ENCODE data around the gene PPARG. TPM values are rescaled to one million over a fixed set of nuclear protein-coding genes. Genes with fewer than 3 reads are reported as not detected.

The PPARG gene
- total RNA-seq, 1 experiment from 2014 or later: 71.6 TPM

DNA sequence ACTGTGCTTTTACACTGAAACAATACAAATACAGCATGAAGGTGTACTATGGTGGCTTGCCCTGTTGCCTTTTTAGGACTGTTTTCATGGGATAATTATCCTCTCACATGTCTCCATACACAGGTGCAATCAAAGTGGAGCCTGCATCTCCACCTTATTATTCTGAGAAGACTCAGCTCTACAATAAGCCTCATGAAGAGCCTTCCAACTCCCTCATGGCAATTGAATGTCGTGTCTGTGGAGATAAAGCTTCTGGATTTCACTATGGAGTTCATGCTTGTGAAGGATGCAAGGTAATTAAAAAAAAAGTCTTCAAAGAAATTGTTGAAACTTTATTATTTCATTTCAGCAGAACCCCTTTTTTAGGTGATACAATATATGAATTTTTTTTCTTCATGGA is 92.3 kb downstream of the PPARG start:
- no peak for ATAC-seq
- POLR2A ChIA-PET: no interaction called here

More for the DNA sequence above, 92.3 kb downstream of the PPARG start:
- TF ChIP-seq EZH2phosphoT487 (IDR thresholded peaks at IDR 0.05; ENCODE audit: borderline replicate concordance) (no peak), RAD21 (IDR thresholded peaks at IDR 0.05; ENCODE audit: low read depth) (no peak), CEBPB (IDR thresholded peaks at IDR 0.05; ENCODE audit: low read depth) (no peak), JUND (IDR thresholded peaks at IDR 0.05) (no peak), SRF (IDR thresholded peaks at IDR 0.05; ENCODE audit: low read depth) (no peak), SIN3A (IDR thresholded peaks at IDR 0.05; ENCODE audit: low read depth) (no peak), POLR2AphosphoS5 (IDR thresholded peaks at IDR 0.05; ENCODE audit: low read depth, low read length) (no peak), SP1 (IDR thresholded peaks at IDR 0.05; ENCODE audit: low read depth) (no peak), POLR2A (IDR thresholded peaks at IDR 0.05; ENCODE audit: borderline replicate concordance, extremely low read depth, insufficient read depth, insufficient read length) (no peak), TCF7L2 (IDR thresholded peaks at IDR 0.05; ENCODE audit: borderline replicate concordance, extremely low read depth, insufficient read depth, insufficient read length) (no peak), ZNF274 (IDR thresholded peaks at IDR 0.05; ENCODE audit: low read depth, low read length) (no peak), FOSL1 (IDR thresholded peaks at IDR 0.05; ENCODE audit: low read depth) (no peak), CBX3 (IDR thresholded peaks at IDR 0.05; ENCODE audit: low read depth) (no peak), EZH2 (IDR thresholded peaks at IDR 0.05) (no peak), ELF1 (IDR thresholded peaks at IDR 0.05; ENCODE audit: borderline replicate concordance, low read depth) (no peak)
- TF ChIP-seq, protein P1, sequence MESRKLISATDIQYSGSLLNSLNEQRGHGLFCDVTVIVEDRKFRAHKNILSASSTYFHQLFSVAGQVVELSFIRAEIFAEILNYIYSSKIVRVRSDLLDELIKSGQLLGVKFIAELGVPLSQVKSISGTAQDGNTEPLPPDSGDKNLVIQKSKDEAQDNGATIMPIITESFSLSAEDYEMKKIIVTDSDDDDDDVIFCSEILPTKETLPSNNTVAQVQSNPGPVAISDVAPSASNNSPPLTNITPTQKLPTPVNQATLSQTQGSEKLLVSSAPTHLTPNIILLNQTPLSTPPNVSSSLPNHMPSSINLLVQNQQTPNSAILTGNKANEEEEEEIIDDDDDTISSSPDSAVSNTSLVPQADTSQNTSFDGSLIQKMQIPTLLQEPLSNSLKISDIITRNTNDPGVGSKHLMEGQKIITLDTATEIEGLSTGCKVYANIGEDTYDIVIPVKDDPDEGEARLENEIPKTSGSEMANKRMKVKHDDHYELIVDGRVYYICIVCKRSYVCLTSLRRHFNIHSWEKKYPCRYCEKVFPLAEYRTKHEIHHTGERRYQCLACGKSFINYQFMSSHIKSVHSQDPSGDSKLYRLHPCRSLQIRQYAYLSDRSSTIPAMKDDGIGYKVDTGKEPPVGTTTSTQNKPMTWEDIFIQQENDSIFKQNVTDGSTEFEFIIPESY (IDR thresholded peaks at IDR 0.05; ENCODE audit: extremely low read depth, insufficient replicate concordance, low read length): no peak
- TF ChIP-seq, protein P2, sequence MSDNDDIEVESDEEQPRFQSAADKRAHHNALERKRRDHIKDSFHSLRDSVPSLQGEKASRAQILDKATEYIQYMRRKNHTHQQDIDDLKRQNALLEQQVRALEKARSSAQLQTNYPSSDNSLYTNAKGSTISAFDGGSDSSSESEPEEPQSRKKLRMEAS (IDR thresholded peaks at IDR 0.05): no peak
- TF ChIP-seq, protein P3, sequence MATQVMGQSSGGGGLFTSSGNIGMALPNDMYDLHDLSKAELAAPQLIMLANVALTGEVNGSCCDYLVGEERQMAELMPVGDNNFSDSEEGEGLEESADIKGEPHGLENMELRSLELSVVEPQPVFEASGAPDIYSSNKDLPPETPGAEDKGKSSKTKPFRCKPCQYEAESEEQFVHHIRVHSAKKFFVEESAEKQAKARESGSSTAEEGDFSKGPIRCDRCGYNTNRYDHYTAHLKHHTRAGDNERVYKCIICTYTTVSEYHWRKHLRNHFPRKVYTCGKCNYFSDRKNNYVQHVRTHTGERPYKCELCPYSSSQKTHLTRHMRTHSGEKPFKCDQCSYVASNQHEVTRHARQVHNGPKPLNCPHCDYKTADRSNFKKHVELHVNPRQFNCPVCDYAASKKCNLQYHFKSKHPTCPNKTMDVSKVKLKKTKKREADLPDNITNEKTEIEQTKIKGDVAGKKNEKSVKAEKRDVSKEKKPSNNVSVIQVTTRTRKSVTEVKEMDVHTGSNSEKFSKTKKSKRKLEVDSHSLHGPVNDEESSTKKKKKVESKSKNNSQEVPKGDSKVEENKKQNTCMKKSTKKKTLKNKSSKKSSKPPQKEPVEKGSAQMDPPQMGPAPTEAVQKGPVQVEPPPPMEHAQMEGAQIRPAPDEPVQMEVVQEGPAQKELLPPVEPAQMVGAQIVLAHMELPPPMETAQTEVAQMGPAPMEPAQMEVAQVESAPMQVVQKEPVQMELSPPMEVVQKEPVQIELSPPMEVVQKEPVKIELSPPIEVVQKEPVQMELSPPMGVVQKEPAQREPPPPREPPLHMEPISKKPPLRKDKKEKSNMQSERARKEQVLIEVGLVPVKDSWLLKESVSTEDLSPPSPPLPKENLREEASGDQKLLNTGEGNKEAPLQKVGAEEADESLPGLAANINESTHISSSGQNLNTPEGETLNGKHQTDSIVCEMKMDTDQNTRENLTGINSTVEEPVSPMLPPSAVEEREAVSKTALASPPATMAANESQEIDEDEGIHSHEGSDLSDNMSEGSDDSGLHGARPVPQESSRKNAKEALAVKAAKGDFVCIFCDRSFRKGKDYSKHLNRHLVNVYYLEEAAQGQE (IDR thresholded peaks at IDR 0.05; ENCODE audit: low read depth): no peak
- TF ChIP-seq, protein P4, sequence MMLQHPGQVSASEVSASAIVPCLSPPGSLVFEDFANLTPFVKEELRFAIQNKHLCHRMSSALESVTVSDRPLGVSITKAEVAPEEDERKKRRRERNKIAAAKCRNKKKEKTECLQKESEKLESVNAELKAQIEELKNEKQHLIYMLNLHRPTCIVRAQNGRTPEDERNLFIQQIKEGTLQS (IDR thresholded peaks at IDR 0.05): no peak
- intact Hi-C loops (cut with micrococcal nuclease): no loop called here
- no peaks in the 10 kb centered on the region for H3K9me3 ChIP-seq (ENCODE audit: control insufficient read depth in 1 of 2, insufficient read depth in 1 of 2, low read depth in 1 of 2, low read length in 2 of 2)
- no peaks in the 10 kb centered on the region for H3K4me1 ChIP-seq (ENCODE audit: control insufficient read depth in 1 of 2, insufficient read depth in 2 of 2, low read length in 2 of 2)
- no peak overlapping the region for H3K4me2 ChIP-seq (ENCODE audit: low read length)
- no peak overlapping the region for H3K9ac ChIP-seq (ENCODE audit: low read length)
- no peak for DNase-seq (ENCODE audit: low read depth, low spot score)
- RAD21 ChIA-PET (ENCODE audit: low non-redundant PET in 1 of 2, low total read pairs in 2 of 2, uncharacterized antibody in 2 of 2, unreplicated experiment in 2 of 2): no interaction called here
- no peaks in the 10 kb centered on the region for H3K79me2 ChIP-seq (ENCODE audit: insufficient read depth, low read length)
- no peak overlapping the region for H3K4me3 ChIP-seq (replicated peaks in 1 of 2; ENCODE audit: low read depth in 1 of 2, low read length in 2 of 2)
- no peaks in the 10 kb centered on the region for H3K9me2 ChIP-seq (ENCODE audit: insufficient read depth)
- no peak overlapping the region for H2AFZ ChIP-seq (ENCODE audit: low read depth, low read length, poor library complexity, severe bottlenecking)
- CTCF ChIA-PET: no interaction called here
- no peaks in the 10 kb centered on the region for H3K27me3 ChIP-seq (ENCODE audit: insufficient read depth, low read length)
- no peak overlapping the region for H3K27ac ChIP-seq (ENCODE audit: low read depth, low read length)
- H4K20me1 ChIP-seq (ENCODE audit: insufficient read depth): no peaks in the 10 kb centered on the region
- BruUV-seq (replicated peaks): no TSS peak
- peaks cover 0 to 2% of the 10 kb centered on the region in 2 experiments; a peak in 1 of 4 replicates for H3K36me3 ChIP-seq (ENCODE audit: control insufficient read depth in 1 of 2, insufficient read depth in 2 of 2, low read length in 2 of 2)
